Hepatocyte (in vitro differentiated cells): Measurements from ENCODE around the gene EPN1. TPM values are rescaled to one million over a fixed set of nuclear protein-coding genes. Genes with fewer than 3 reads are reported as not detected.

Source experiments
- DNase-seq: peaks from one replicate; pipeline ENCODE4 v3.0.0-alpha.2; 2016; ENCODE audit warnings: low spot score
- H2AFZ ChIP-seq: fragments of 200-600 bp; sonication (generic); 2 replicates; pipeline ENCODE4 v1.6.0; 2016; ENCODE audit warnings: antibody characterized with exemption, mild to moderate bottlenecking
- H3K27ac ChIP-seq: fragments of 200-600 bp; sonication (generic); 2 replicates; pipeline ENCODE4 v1.5.1; 2016; ENCODE audit warnings: mild to moderate bottlenecking
- H3K27me3 ChIP-seq: fragments of 200-600 bp; sonication (generic); 2 replicates; pipeline ENCODE4 v1.6.1; 2016
- H3K36me3 ChIP-seq: fragments of 200-600 bp; sonication (generic); replicated peaks from 2 replicates; pipeline ENCODE4 v1.5.1; 2016; ENCODE audit warnings: low read depth; ENCODE audit not compliant: insufficient read depth
- H3K4me1 ChIP-seq: fragments of 200-600 bp; sonication (generic); 2 replicates; pipeline ENCODE4 v1.5.1; 2016; ENCODE audit warnings: mild to moderate bottlenecking, moderate library complexity; ENCODE audit not compliant: insufficient read depth
- H3K4me2 ChIP-seq: fragments of 200-600 bp; sonication (generic); 2 replicates; pipeline ENCODE4 v1.6.0; 2016
- H3K4me3 ChIP-seq: fragments of 200-600 bp; sonication (generic); 2 replicates; pipeline ENCODE4 v1.5.1; 2016; ENCODE audit warnings: mild to moderate bottlenecking
- H3K79me2 ChIP-seq: fragments of 200-600 bp; sonication (generic); 2 replicates; pipeline ENCODE4 v1.6.0; 2017; ENCODE audit warnings: mild to moderate bottlenecking
- H3K9me2 ChIP-seq: fragments of 200-600 bp; sonication (generic); replicated peaks from 2 replicates; pipeline ENCODE4 v1.6.0; 2017; ENCODE audit warnings: mild to moderate bottlenecking; ENCODE audit not compliant: insufficient read depth
- H3K9me3 ChIP-seq: fragments of 200-600 bp; sonication (generic); 2 replicates; pipeline ENCODE4 v1.5.1; 2016; ENCODE audit warnings: low read depth, mild to moderate bottlenecking
- H4K20me1 ChIP-seq: fragments of 200-600 bp; sonication (generic); 2 replicates; pipeline ENCODE4 v1.6.0; 2016; ENCODE audit warnings: mild to moderate bottlenecking; ENCODE audit not compliant: insufficient read depth, poor library complexity, severe bottlenecking
- CTCF ChIP-seq: fragments of 200-600 bp; sonication (generic); IDR thresholded peaks from 2 replicates; pipeline ENCODE4 v1.5.1; 2016; ENCODE audit warnings: antibody characterized with exemption, mild to moderate bottlenecking; ENCODE audit not compliant: poor library complexity
- EZH2 ChIP-seq: fragments of 200-600 bp; sonication (generic); IDR thresholded peaks from 2 replicates; pipeline ENCODE4 v1.6.1; 2016; ENCODE audit warnings: antibody characterized with exemption, mild to moderate bottlenecking, borderline replicate concordance
- EZH2phosphoT487 ChIP-seq: fragments of 200-600 bp; sonication (generic); IDR thresholded peaks from one replicate; pipeline ENCODE4 v1.6.1; 2018; ENCODE audit warnings: antibody characterized with exemption, mild to moderate bottlenecking, low read depth, moderate library complexity; ENCODE audit not compliant: unreplicated experiment, severe bottlenecking
- WGBS: methylation state at CpG from one replicate; pipeline ENCODE4 v1.1.6; 2016; ENCODE audit warnings: low lambda C conversion rate; ENCODE audit errors: missing lambda C conversion rate; 5-methylcytosine and 5-hydroxymethylcytosine counted together
- polyA plus RNA-seq: library from polyadenylated mRNA; unstranded; fragments of >200 nt; fragmentation: Nextera tagmentation; extraction: Ambion mirVana; gene quantifications from 2 replicates; pipeline ENCODE4 v1.2.1, GENCODE V29; 2016
- total RNA-seq: library from RNA; depleted of rRNA; stranded (reverse); fragments of >200 nt; gene quantifications from 2 replicates; pipeline ENCODE4 v1.2.3, GENCODE V29; 2014

Gene EPN1
- total and polyA plus RNA-seq, 2 experiments from 2014 or later = 74.8 to 165 TPM

- no peak overlapping the region for H3K4me2 ChIP-seq
- H3K36me3 ChIP-seq = peaks cover 5% of the 10 kb centered on the region
- no peak overlapping the region for H2AFZ ChIP-seq
- DNase-seq = no peak
- peaks cover 76% of the 10 kb centered on the region for H4K20me1 ChIP-seq
- 94% methylated on average over 32 of the region's 37 CpGs for WGBS
- H3K9me3 ChIP-seq = no peaks in the 10 kb centered on the region
- H3K4me1 ChIP-seq = peaks cover 25% of the 10 kb centered on the region
- no peaks in the 10 kb centered on the region for H3K27me3 ChIP-seq
- TF ChIP-seq EZH2phosphoT487 (no peak), CTCF (no peak), EZH2 (no peak)
- H3K4me3 ChIP-seq = no peak overlapping the region
- H3K79me2 ChIP-seq = peaks cover 88% of the 10 kb centered on the region
- no peak overlapping the region for H3K27ac ChIP-seq
- no peaks in the 10 kb centered on the region for H3K9me2 ChIP-seq
These were observed 16.1 kb upstream of the EPN1 start for GRCh38 chr19:55658846-55659459.

GRCh38 chr19:55659822-55660221 lies 15.2 kb upstream of the EPN1 start:
- no peaks in the 10 kb centered on the region for H3K9me3 ChIP-seq
- H3K9me2 ChIP-seq = no peaks in the 10 kb centered on the region
- 93% methylated on average over 4 of the region's 9 CpGs for WGBS
- peaks cover 25% of the 10 kb centered on the region for H3K4me1 ChIP-seq
- TF ChIP-seq EZH2phosphoT487 (no peak), CTCF (no peak), EZH2 (no peak)
- no peak overlapping the region for H3K4me2 ChIP-seq
- H3K36me3 ChIP-seq = peaks cover 5% of the 10 kb centered on the region
- H3K4me3 ChIP-seq = no peak overlapping the region
- peaks cover 95% of the 10 kb centered on the region for H3K79me2 ChIP-seq
- no peak for DNase-seq
- H3K27me3 ChIP-seq = no peaks in the 10 kb centered on the region
- H3K27ac ChIP-seq = no peak overlapping the region
- peaks cover 80% of the 10 kb centered on the region for H4K20me1 ChIP-seq
- H2AFZ ChIP-seq = no peak overlapping the region

- TF ChIP-seq EZH2 (no peak), CTCF (no peak), EZH2phosphoT487 (no peak)
- H3K9me2 ChIP-seq = no peaks in the 10 kb centered on the region
- no peak overlapping the region for H2AFZ ChIP-seq
- no peak overlapping the region for H3K4me3 ChIP-seq
- DNase-seq = no peak
- no peaks in the 10 kb centered on the region for H3K27me3 ChIP-seq
- no peak overlapping the region for H3K4me2 ChIP-seq
- H3K4me1 ChIP-seq = peaks cover 25% of the 10 kb centered on the region
- H4K20me1 ChIP-seq = peaks cover 80% of the 10 kb centered on the region
- peaks cover 91% of the 10 kb centered on the region for H3K79me2 ChIP-seq
- WGBS = 98% methylated on average over 4 of the region's 12 CpGs
- H3K27ac ChIP-seq = no peak overlapping the region
- peaks cover 5% of the 10 kb centered on the region for H3K36me3 ChIP-seq
- no peaks in the 10 kb centered on the region for H3K9me3 ChIP-seq
These were observed 14.6 kb upstream of the EPN1 start for GRCh38 chr19:55660404-55660803.
